HepG2 (cell line): ENCODE measurements around the gene MED12. TPM values are rescaled to one million over a fixed set of nuclear protein-coding genes. Genes with fewer than 3 reads are reported as not detected.

Experiments
- DNMT3B ChIP-seq: conservative IDR thresholded peaks from 2 replicates; pipeline ENCODE4 v1.6.1; 2016; ENCODE audit warnings: missing biosample characterization, control low read depth
- HMGXB3 ChIP-seq: sonication (generic); formaldehyde crosslinking; IDR thresholded peaks from 2 replicates; pipeline ENCODE4 v1.4.0; 2020; ENCODE audit warnings: missing genetic modification reagents, borderline replicate concordance
- ZHX2 ChIP-seq, 2 experiments: sonication (generic) in 1 of 2; formaldehyde crosslinking in 1 of 2; IDR thresholded peaks; 2 replicates each; pipeline versions ENCODE4 v1.6.1 to v1.9.0; 2014 to 2022; ENCODE audit warnings: antibody characterized with exemption in 1 of 2, borderline replicate concordance in 1 of 2, inconsistent platforms in 1 of 2, low read depth in 1 of 2, missing genetic modification reagents in 1 of 2
- ZNF761 ChIP-seq: sonication (generic); formaldehyde crosslinking; conservative IDR thresholded peaks from 2 replicates; pipeline ENCODE4 v1.4.0; 2020; ENCODE audit warnings: mild to moderate bottlenecking, missing genetic modification reagents
- polyA plus RNA-seq, 8 experiments: library from polyadenylated mRNA; depleted of rRNA in 3 of 8; stranded (reverse) in 7 of 8; unstranded in 1 of 8; fragments of >200 nt; fragmentation: Illumina TruSeq in 4 of 8; extraction: Trizol in 4 of 8; gene quantifications; 2 replicates each; pipeline versions ENCODE4 v1.2.1 to v1.2.3, GENCODE V29; 2011 to 2016; ENCODE audit warnings: low read depth in 4 of 8, missing spikeins in 1 of 8, mixed read lengths in 1 of 8; ENCODE audit not compliant: insufficient read depth in 1 of 8
- small RNA-seq, 3 experiments: library from RNA; depleted of rRNA; stranded (forward); fragments of <200 nt; gene quantifications; one replicate each; pipeline ENCODE3, GENCODE V24; 2012; ENCODE audit warnings: low read depth in 2 of 3, low replicate concordance in 1 of 3; ENCODE audit not compliant: insufficient read length in 3 of 3, insufficient read depth in 2 of 3
- total RNA-seq, 5 experiments: library from RNA; depleted of rRNA; stranded (reverse); fragments of >200 nt; fragmentation: Illumina TruSeq; extraction: Trizol; gene quantifications; 2 replicates each; pipeline ENCODE4 v1.2.3, GENCODE V29; 2016; ENCODE audit warnings: low read depth in 1 of 5

MED12 gene
- total and polyA plus RNA-seq, 2 of the 13 experiments (the other 11 are each of a cell fraction or from before 2014, with no cell fraction given) = 9.4 to 15.0 TPM

GRCh38 chrX:71191248-71191647 is 72.9 kb downstream of the MED12 start (continued):
- TF ChIP-seq ZHX2 (IDR thresholded peaks at IDR 0.05; ENCODE audit: low read depth) (no peak), ZHX2 (CRISPR knock-in tag; IDR thresholded peaks at IDR 0.05; ENCODE audit: borderline replicate concordance) (no peak), HMGXB3 (no peak), ZNF761 (CRISPR knock-in tag) (no peak), DNMT3B (CRISPR knock-in tag) (no peak)
- TF ChIP-seq, all 625 proteins: peak for 0

Small RNAs within 50 kb of the gene (small RNA-seq; reads per million reads assigned to genes)
- gene CXorf65 = 0 reads per million in 3 experiments

Other genes with a start within 250 kb of the MED12 start
- not detected in 2 replicates for gene TEX11, start 209.9 kb upstream of the MED12 start, total RNA-seq (2016; rRNA removed; fragmentation: Illumina TruSeq; extraction: Trizol)
- gene TEX11, start 209.9 kb upstream of the MED12 start, polyA plus RNA-seq (2011; rRNA removed) = not detected in 2 replicates
- gene SLC7A3, start 187.5 kb upstream of the MED12 start, total RNA-seq (2016; rRNA removed; fragmentation: Illumina TruSeq; extraction: Trizol) = not detected in 2 replicates
- not detected in 2 replicates for gene SLC7A3, start 187.5 kb upstream of the MED12 start, polyA plus RNA-seq (2011; rRNA removed)
- gene SNX12, start 50.3 kb upstream of the MED12 start, total RNA-seq (2016; rRNA removed; fragmentation: Illumina TruSeq; extraction: Trizol) = 42.2 and 51.5 TPM in 2 replicates
- gene SNX12, start 50.3 kb upstream of the MED12 start, polyA plus RNA-seq (2011; rRNA removed) = 27.3 and 30.3 TPM in 2 replicates
- 4.6 and 5.7 TPM in 2 replicates for gene FOXO4, start 22.7 kb upstream of the MED12 start, total RNA-seq (2016; rRNA removed; fragmentation: Illumina TruSeq; extraction: Trizol)
- gene FOXO4, start 22.7 kb upstream of the MED12 start, polyA plus RNA-seq (2011; rRNA removed) = 5.1 and 9.3 TPM in 2 replicates
- gene CXorf65, start 11.9 kb upstream of the MED12 start, total RNA-seq (2016; rRNA removed; fragmentation: Illumina TruSeq; extraction: Trizol) = not detected in 2 replicates
- not detected in 2 replicates for gene CXorf65, start 11.9 kb upstream of the MED12 start, polyA plus RNA-seq (2011; rRNA removed)
- gene IL2RG, start 7.0 kb upstream of the MED12 start, total RNA-seq (2016; rRNA removed; fragmentation: Illumina TruSeq; extraction: Trizol) = not detected in 2 replicates
- 0.98 and 1.1 TPM in 2 replicates for gene IL2RG, start 7.0 kb upstream of the MED12 start, polyA plus RNA-seq (2011; rRNA removed)
- 0.04 TPM in 1 of 2 replicates, not detected in the other for gene NLGN3, start 26.2 kb downstream of the MED12 start, total RNA-seq (2016; rRNA removed; fragmentation: Illumina TruSeq; extraction: Trizol)
- 0.16 and 0.29 TPM in 2 replicates for gene NLGN3, start 26.2 kb downstream of the MED12 start, polyA plus RNA-seq (2011; rRNA removed)
- gene GJB1, start 104.6 kb downstream of the MED12 start, total RNA-seq (2016; rRNA removed; fragmentation: Illumina TruSeq; extraction: Trizol) = 47.8 and 111 TPM in 2 replicates
- 161 and 197 TPM in 2 replicates for gene GJB1, start 104.6 kb downstream of the MED12 start, polyA plus RNA-seq (2011; rRNA removed)
- 26.4 and 34.7 TPM in 2 replicates for gene ZMYM3, start 135.5 kb downstream of the MED12 start, total RNA-seq (2016; rRNA removed; fragmentation: Illumina TruSeq; extraction: Trizol)
- gene ZMYM3, start 135.5 kb downstream of the MED12 start, polyA plus RNA-seq (2011; rRNA removed) = 35.4 and 41.5 TPM in 2 replicates
- 387 and 408 TPM in 2 replicates for gene NONO, start 165.0 kb downstream of the MED12 start, total RNA-seq (2016; rRNA removed; fragmentation: Illumina TruSeq; extraction: Trizol)
- gene NONO, start 165.0 kb downstream of the MED12 start, polyA plus RNA-seq (2011; rRNA removed) = 552 and 605 TPM in 2 replicates
- 0.21 and 2.2 TPM in 2 replicates for gene ITGB1BP2, start 183.2 kb downstream of the MED12 start, total RNA-seq (2016; rRNA removed; fragmentation: Illumina TruSeq; extraction: Trizol)
- gene ITGB1BP2, start 183.2 kb downstream of the MED12 start, polyA plus RNA-seq (2011; rRNA removed) = 0.88 and 0.90 TPM in 2 replicates
- 17.7 and 20.2 TPM in 2 replicates for gene TAF1, start 247.8 kb downstream of the MED12 start, total RNA-seq (2016; rRNA removed; fragmentation: Illumina TruSeq; extraction: Trizol)
- gene TAF1, start 247.8 kb downstream of the MED12 start, polyA plus RNA-seq (2011; rRNA removed) = 8.1 and 9.4 TPM in 2 replicates